Measurements from ENCODE around the gene BMP5. TPM values are rescaled to one million over a fixed set of nuclear protein-coding genes. Genes with fewer than 3 reads are reported as not detected.

BMP5 gene
- polyA plus RNA-seq, 3 donors = 2.9 to 6.7 (median 6.6) TPM

DNA sequence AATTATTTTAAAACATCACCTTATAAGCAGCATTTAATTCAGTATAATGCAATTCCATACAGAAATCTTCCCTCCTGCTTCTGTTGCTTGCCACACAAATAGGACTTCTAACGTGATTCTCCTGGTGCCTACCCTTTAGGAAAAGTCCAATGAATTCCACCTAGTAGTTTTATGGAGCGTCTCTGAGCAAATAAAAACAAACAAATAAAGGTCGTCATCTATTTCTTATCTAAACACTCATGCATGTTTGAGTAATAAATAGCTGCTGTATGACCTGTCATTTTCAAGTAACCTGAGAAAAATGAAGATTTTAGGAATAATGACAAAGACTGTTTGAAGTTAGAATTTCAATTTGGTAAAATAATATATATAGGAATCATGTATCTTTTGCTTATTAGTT, 102.7 kb downstream of the BMP5 start:
- no peak for DNase-seq (ENCODE audit: extremely low read depth in 1 of 11, low read depth in 9 of 11, low spot score in 4 of 11)

DNA sequence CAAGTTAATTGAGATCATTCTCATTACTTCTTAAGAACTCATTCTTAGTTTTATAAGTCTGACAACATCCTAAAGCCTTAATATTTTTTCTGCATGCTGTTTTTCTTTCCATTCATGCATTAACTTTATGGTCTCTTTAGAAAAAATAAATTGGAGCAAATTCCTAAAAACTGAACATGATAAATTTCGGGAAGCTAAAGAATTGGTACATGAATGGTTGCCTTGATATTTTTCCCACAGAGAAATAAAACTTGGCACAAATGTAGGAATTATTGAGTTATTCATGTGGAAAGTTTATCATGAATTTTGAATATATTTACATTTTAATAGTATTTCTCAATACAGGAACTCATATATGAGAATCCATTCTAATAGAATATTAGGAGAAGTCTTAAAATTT, 115.9 kb downstream of the BMP5 start:
- no peak for DNase-seq (ENCODE audit: extremely low read depth in 1 of 11, low read depth in 9 of 11, low spot score in 4 of 11)

DNA sequence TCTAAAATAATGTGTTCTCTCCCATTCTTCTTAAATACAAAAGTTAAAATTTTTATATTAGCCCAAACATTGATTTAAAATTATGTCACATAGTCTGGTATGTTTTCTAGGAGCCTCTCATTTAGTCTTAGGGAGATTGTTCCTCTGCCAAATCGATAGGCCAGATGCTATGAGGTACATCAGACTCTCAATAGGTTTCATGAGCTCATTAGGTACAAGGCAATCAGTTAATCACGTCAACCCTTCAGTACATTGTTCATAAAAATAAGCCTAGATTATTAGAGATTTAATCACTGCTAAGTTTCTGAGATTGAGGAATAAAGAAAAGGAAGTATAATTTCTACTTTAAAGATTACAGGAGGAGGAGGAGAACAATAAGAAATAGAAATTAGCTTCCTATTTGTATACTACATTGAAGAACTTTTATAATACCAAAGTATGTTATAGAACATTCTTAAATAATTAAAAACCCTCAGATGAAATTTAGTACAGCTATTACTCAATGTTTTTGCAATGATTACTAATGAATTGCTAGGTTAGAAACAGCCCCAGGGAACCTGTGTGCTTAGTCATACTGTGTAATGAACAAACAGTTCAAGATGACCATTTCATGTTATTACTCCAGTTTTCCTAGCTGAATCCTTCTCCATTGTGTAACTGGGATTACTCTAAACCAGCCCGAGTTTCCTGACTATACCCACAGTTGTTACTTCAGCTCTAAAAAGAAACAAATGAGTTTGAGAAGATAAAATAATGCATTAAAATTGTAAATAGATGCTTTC, 117.0 kb downstream of the BMP5 start:
- DNase-seq (ENCODE audit: extremely low read depth in 1 of 11, low read depth in 9 of 11, low spot score in 4 of 11) = no peak

DNA sequence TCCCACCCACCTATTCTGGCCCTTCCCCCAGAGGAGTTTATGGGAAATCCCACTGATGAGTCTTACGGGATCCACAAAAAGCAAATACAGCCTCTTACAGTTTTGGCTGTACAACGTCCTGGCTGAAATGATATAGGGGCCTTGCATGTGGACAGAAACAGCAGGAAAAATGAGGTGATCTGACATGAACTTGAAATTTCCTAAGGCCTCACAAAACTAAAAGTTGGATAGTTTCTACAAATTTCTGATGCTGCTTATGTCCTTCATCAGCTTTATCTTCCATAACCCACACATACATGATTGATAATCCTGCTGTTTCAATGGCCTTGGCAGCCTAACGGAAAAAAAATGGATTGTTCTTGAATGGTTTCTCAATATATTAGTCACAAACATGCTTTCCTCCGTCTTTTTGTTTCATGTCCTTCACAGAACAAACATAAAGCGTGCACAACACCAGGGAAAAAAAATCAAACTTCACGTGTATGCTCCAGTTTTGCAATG, 118.8 kb downstream of the BMP5 start:
- no peak for DNase-seq (ENCODE audit: extremely low read depth in 1 of 11, low read depth in 9 of 11, low spot score in 4 of 11)

DNA sequence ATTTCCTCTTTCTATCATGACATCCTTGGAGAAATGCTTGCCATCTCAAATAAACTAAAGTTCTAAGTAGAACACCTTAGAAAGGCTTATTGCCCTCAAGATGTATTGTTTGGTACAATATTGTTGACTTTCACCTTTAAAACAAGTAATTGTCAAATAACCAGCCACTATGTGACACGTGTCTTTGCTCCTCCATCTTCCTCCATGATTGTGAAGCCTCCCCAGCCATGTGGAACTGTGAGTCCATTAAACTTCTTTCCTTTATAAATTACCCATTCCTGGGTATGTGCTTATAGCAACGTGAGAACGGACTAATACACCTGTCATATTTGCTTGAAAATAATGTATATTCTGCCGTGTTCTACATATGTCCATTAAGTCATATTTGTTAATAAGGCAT, 126.5 kb downstream of the BMP5 start:
- no peak for DNase-seq (ENCODE audit: extremely low read depth in 1 of 11, low read depth in 9 of 11, low spot score in 4 of 11)

DNA sequence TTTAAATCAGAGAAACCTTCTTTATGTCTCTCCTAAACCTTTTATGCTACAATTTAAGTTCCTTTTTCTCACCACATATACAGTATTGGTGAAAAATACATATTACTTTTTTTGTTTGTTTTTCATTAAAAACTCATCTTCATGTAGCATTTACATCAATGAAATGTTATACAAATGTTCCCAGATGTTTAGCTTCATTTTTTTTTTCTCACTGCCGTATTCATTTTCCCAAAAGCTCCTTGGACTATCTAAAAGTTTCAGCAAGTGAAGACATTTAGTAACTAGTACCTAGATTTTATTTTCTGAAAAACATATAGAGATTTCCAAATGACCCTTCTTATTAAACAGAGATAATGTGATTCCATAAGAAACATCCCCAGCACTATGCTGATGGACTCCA, 128.9 kb downstream of the BMP5 start:
- DNase-seq (ENCODE audit: extremely low read depth in 1 of 11, low read depth in 9 of 11, low spot score in 4 of 11) = no peak

DNA sequence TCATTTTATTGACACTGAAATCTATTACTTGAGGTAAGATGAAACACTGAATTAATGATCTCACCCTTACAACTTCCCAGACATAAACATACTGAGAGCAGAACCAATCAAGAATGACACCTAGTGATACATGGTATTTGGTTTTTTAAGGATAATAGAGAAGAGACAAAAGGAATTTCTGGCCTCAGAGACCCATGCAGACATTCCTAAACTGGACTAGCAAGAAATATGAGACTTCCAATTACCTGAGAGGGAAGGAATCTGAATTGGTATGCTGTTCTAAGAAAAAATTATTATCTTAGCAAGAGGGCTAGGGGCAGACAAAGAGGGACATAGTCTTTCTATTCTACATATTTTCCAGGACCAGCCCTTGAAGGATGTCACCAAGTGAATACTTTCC, 141.1 kb downstream of the BMP5 start:
- DNase-seq (ENCODE audit: extremely low read depth in 1 of 11, low read depth in 9 of 11, low spot score in 4 of 11) = no peak

DNA sequence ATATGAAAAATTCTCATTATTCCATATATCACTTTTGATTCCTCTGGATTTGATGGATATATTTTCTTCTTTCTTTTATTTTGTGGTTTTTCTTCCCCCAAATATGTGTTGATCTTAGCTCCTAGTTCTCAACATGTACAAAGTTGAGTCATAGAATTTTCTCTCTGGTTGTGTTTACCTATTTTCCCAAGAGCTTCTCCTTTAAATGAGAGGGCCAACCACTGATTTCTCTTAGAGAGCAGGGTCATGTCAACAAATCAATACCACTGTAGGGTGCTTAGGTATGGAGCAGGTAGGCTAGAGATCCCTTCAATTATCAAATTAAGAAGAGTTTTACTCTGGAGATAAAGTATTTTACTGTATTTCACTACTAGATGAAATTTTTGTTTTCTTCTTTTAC, 145.7 kb downstream of the BMP5 start:
- no peak for DNase-seq (ENCODE audit: extremely low read depth in 1 of 11, low read depth in 9 of 11, low spot score in 4 of 11)

DNA sequence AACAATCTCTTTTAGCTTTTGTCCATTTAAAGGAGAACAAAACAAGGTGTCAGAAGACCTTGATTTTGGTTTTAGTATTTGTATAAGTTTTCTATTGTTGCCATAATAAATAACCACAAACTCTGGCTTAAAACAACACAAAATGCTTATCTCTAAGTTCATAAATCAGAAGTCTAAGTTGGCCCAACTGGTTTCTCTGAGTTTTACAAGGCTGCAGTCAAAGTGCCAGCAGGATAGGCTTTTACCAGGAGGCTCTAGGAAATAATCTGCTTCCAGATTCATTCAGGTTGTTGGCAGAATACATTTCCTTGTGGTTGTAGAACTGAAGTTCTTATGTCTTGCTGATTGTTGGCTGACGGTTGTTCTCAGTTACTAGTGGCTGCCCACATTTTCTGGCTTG, 149.2 kb downstream of the BMP5 start:
- DNase-seq (ENCODE audit: extremely low read depth in 1 of 11, low read depth in 9 of 11, low spot score in 4 of 11) = no peak

DNA sequence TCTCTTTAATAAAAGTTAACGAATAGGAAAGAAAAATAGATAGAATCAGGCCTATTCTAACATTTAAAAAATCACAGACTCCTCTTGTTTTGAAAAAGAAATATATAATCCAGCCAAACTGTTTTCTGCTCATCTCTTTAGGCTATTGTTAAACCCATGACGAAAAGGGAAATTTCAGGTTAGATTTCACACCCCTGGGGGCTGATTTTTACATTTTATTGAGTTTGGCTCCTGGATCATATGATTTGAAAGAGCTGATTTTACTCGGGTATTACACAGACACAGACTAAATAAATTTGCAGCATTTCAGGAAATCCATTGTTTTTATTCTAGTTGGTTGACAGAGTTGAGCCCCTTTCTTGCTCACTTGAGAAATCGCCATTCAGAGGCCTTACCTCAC, 160.6 kb downstream of the BMP5 start:
- DNase-seq (ENCODE audit: extremely low read depth in 1 of 11, low read depth in 9 of 11, low spot score in 4 of 11) = no peak

DNA sequence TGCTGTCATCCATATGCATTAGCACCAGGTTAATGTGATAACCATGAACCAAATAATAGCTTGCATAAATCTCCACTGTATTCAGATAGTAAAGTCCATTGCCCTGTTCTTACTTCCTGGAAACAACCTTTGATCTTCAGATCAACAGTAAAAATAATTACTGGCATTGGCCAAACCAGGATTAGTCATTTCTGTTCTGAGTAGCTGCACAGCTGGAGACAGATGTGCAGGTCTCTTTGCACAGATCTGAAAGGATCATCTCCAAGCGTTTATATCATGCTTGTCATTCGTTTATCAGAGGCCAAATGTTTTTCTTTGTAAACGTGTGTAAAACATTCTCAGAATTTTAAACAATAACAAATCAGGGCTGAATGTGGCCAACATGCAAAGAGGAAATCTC, 162.0 kb downstream of the BMP5 start:
- DNase-seq (ENCODE audit: extremely low read depth in 1 of 11, low read depth in 9 of 11, low spot score in 4 of 11) = peak in 6 of 11 donors; percentile 9 to 26 (median 15)

DNA sequence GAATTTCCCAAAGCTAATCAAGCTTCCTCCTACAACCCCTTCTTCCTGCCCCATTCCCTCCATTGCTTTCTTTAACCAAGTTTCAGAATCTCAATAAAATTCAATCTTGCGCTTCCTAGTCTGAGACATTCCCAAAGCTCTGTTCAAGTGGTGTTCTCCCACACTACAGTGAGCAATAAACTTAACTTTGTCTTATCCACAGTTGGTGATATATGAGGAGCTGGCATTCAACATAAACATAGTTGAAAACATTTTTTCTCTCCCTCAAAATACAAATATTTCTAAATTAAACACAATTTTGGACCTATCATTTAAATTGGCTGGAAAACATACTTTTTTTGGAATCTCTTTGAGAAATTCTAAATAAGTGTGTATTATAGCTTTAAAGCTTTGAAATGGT, 166.7 kb downstream of the BMP5 start:
- DNase-seq (ENCODE audit: extremely low read depth in 1 of 11, low read depth in 9 of 11, low spot score in 4 of 11) = no peak

DNA sequence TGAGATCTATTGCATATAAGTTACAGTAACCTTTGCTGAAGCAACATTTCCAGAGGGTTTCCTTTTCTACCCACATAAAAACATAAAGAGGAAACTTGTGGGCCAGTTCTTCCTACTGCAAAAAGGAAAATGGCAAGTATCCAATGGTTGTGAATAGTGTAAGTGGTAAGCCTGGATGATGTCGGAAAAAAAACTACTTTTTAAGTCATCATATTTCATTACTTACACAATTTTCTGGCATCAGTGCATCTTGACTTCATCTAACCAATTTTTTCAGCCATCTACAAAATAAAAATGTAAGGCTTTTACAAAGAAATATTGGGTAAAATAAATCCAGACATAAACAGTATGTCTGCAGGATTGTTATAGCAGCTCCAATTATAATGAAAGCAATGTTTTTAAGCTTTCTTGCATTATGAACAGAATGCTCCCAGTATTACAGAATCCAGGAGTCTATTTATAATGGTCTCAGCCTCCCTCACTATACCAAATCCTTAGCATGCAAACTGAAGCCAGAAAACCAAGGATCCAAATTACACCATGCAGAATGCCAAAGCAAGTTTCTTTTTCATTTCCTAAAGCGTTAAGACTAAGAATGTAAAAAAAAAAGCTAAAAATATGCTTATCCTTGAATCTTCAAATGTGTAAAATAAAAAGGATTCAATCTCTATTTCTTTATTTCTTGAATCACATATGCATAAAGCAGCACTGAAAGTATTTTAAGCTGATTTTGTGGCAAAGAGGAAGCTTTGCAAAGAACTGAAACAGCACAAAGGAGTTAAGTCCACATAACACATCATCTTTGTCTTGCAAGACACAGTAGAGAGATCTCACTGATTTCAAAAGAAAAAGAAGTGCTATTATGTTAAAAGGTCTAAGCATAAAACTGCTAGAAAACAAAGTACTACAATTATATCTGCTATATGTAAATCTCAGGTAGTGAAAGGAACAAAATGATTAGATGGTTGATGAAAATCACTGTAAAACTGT, 169.6 kb downstream of the BMP5 start:
- no peak for DNase-seq (ENCODE audit: extremely low read depth in 1 of 11, low read depth in 9 of 11, low spot score in 4 of 11)

DNA sequence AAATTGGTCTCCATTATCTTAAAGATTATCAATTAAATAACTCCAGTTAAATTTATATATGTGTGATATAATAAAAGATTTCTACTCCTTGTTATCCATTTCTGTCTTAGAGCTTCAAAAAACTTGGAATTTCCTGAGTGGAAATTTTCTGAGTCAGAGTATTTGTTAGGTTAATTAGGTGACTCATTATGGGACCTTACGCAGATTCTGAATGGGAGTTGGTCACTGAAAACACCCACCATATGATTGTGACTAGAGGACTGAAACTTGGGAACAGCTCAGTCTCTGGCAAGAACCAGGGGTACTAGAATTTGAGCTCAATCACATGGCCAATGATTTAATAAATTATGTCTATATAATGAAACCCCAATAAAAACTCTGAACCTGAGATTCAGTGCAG, 171.0 kb downstream of the BMP5 start:
- DNase-seq (ENCODE audit: extremely low read depth in 1 of 11, low read depth in 9 of 11, low spot score in 4 of 11) = no peak

Data from renal cortex interstitium (tissue), 11 donors.